ENCODE data around the gene GLYR1.

The GLYR1 gene

GRCh38 chr16:4891886-4892216 lies 44.8 kb upstream of the GLYR1 start:
- no peak for TF ChIP-seq CTCF (conservative IDR thresholded peaks at IDR 0.05; ENCODE audit: low read length)
- DNase-seq (ENCODE audit: low read depth), result no peak
- H3K4me3 ChIP-seq (ENCODE audit: low read length), result no peak overlapping the region

- TF ChIP-seq CTCF (conservative IDR thresholded peaks at IDR 0.05; ENCODE audit: low read length), result no peak
- H3K4me3 ChIP-seq (ENCODE audit: low read length), result no peak overlapping the region
- no peak for DNase-seq (ENCODE audit: low read depth)
Measured at GRCh38 chr16:4891097-4891885, 44.2 kb upstream of the GLYR1 start.

- H3K4me3 ChIP-seq (ENCODE audit: low read length), result no peak overlapping the region
- DNase-seq (ENCODE audit: low read depth), result no peak
- TF ChIP-seq CTCF (conservative IDR thresholded peaks at IDR 0.05; ENCODE audit: low read length), result no peak
Measured at GRCh38 chr16:4890686-4891085, 43.6 kb upstream of the GLYR1 start.

GRCh38 chr16:4890026-4890425 lies 42.9 kb upstream of the GLYR1 start:
- DNase-seq (ENCODE audit: low read depth), result no peak
- TF ChIP-seq CTCF (conservative IDR thresholded peaks at IDR 0.05; ENCODE audit: low read length), result no peak
- H3K4me3 ChIP-seq (ENCODE audit: low read length), result no peak overlapping the region

GRCh38 chr16:4888428-4889135 lies 41.5 kb upstream of the GLYR1 start:
- no peak for TF ChIP-seq CTCF (conservative IDR thresholded peaks at IDR 0.05; ENCODE audit: low read length)
- H3K4me3 ChIP-seq (ENCODE audit: low read length), result no peak overlapping the region
- DNase-seq (ENCODE audit: low read depth), result no peak

- DNase-seq (ENCODE audit: low read depth), result no peak
- no peak overlapping the region for H3K4me3 ChIP-seq (ENCODE audit: low read length)
- TF ChIP-seq CTCF (conservative IDR thresholded peaks at IDR 0.05; ENCODE audit: low read length), result no peak
Measured at GRCh38 chr16:4886151-4886550, 39.1 kb upstream of the GLYR1 start.

Measured in AG10803 (cell line).